HFF-Myc (cell line): ENCODE results near the gene RNF39.

ENCODE experiments used
- DNase-seq: peaks from one replicate; pipeline ENCODE4 v3.0.0-alpha.2; 2011; ENCODE audit warnings: low read depth; ENCODE audit errors: extremely low read depth
- H3K4me3 ChIP-seq: replicated peaks from 2 replicates; pipeline ENCODE4 v1.5.1; 2011; ENCODE audit warnings: low read depth, mild to moderate bottlenecking, control low read depth, low read length
- TF ChIP-seq, protein P1 (sequence below): IDR thresholded peaks from 2 replicates; pipeline ENCODE4 v1.5.1; 2012; ENCODE audit warnings: mild to moderate bottlenecking, low read depth, low read length, control low read depth; ENCODE audit errors: missing control alignments

RNF39 gene

DNA sequence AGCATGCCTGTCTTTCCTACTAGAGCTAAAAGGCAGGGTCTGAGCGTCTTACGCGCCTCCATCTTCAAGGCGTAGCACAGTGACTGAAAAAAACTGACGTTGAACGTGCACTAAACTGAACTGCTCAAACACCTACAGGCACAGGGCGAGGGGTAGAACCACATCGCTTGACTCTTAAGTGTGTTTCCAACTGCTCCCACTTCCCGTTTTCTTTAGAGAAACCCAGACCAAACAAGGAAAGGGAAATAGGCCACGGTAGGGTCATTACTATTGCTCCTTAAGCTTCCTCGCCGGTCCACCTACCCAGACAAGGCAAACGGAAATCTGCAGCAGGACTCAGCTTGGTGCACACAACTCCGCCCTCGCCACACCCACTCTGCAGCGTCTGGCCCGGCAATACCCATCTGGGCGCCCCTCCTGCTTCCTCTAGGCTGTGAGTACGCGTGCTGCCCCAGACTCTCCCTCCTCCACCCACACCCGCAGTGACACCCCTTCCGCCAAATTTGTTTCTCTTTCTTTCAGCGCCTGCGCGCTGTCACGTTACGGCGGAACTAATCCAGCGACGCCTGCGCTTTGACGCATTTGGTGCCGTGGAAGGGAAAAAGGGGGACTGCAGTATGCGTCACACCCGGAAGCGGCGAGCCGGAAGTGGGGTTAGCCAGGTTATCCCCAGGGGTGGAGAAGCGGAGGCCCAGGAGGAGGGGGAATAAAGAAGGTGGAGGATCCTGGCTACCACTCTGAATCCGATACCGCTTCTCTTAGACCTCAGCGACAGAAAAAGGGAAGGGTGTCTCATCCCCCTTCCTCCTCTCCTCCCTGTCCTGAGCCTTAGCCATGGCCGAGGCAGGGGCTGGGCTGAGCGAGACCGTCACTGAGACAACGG, 8.8 kb downstream of the RNF39 start, which contains the start of gene PPP1R11:
Gene PPP1R11, plus strand, starts transcription at position 622 of the 883 bp plus-strand sequence. Its CDS starts 213 bp downstream, at position 835.
- TF ChIP-seq, protein P1, sequence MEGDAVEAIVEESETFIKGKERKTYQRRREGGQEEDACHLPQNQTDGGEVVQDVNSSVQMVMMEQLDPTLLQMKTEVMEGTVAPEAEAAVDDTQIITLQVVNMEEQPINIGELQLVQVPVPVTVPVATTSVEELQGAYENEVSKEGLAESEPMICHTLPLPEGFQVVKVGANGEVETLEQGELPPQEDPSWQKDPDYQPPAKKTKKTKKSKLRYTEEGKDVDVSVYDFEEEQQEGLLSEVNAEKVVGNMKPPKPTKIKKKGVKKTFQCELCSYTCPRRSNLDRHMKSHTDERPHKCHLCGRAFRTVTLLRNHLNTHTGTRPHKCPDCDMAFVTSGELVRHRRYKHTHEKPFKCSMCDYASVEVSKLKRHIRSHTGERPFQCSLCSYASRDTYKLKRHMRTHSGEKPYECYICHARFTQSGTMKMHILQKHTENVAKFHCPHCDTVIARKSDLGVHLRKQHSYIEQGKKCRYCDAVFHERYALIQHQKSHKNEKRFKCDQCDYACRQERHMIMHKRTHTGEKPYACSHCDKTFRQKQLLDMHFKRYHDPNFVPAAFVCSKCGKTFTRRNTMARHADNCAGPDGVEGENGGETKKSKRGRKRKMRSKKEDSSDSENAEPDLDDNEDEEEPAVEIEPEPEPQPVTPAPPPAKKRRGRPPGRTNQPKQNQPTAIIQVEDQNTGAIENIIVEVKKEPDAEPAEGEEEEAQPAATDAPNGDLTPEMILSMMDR: no peak
- peak; percentile 97 for DNase-seq
- peak within 1 kb of the TSS; percentile 69 for H3K4me3 ChIP-seq

- peak overlapping the region; percentile 69 for H3K4me3 ChIP-seq
- TF ChIP-seq, protein P1: no peak
- DNase-seq: no peak
Measured at GRCh38 chr6:30066082-30066481, 9.5 kb downstream of the RNF39 start.

GRCh38 chr6:30063315-30063714, 12.3 kb downstream of the RNF39 start:
- DNase-seq: no peak
- TF ChIP-seq, protein P1: no peak
- H3K4me3 ChIP-seq: no peak overlapping the region

DNA sequence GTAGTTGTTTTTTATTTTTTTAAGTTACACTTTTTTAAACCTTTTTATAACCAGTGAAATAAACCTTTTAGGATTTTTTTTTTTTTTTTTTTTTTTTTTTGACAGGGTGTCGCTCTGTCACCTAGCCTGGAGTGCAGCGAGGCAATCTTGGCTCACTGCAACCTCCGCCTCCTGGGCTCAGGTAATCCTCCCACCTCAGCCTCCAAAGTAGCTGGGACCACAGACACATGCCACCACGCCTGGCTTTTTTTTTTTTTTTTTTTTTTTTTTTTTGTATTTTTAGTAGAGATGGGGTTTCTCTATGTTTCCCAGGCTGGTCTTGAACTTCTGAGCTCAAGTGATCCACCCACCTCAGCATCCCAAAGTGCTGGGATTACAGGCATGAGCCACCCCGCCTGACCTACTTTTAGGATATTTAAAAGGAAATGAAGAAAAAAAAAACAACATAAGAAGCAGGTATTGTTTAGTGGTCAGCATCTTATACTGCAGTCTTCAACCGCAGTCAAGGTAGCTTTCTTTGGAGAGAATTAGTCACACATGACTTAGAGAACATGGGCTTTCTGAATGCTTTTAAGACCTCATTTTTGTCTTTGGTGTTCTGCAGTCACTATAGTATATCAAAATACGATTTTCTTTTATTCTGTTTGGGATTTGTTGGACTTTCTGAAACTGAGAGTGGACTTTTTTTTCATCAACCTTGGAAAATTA, 12.9 kb downstream of the RNF39 start:
- TF ChIP-seq, protein P1: no peak
- H3K4me3 ChIP-seq: peak overlapping the region; percentile 92
- no peak for DNase-seq

DNA sequence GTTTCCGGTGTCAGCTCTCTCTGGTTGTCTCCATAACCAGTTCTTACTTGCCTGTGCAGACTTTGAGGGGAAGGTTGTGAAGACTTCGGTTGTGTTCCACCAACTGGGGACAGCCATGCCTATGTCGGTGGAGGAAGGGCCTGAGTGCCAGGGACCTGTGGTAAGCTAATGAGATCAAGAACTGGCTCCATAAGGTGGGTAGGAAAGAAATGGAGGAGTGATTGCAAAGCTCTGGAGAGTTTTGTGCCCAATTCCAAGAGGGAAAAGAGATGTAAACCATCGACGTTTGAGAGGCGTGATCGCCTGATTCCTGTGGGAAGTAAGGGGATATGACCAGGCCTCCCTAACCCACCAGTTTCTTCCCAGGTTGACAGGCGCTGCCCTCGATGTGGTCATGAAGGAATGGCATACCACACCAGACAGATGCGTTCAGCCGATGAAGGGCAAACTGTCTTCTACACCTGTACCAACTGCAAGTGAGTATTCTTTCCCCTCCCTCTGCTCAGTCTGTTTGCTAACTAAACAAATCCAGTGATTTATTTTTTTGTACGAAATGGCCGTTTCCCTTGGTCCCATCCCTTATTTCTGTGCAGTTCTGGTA, 13.6 kb downstream of the RNF39 start:
- TF ChIP-seq, protein P1: no peak
- peak overlapping the region; percentile 92 for H3K4me3 ChIP-seq
- DNase-seq: no peak

DNA sequence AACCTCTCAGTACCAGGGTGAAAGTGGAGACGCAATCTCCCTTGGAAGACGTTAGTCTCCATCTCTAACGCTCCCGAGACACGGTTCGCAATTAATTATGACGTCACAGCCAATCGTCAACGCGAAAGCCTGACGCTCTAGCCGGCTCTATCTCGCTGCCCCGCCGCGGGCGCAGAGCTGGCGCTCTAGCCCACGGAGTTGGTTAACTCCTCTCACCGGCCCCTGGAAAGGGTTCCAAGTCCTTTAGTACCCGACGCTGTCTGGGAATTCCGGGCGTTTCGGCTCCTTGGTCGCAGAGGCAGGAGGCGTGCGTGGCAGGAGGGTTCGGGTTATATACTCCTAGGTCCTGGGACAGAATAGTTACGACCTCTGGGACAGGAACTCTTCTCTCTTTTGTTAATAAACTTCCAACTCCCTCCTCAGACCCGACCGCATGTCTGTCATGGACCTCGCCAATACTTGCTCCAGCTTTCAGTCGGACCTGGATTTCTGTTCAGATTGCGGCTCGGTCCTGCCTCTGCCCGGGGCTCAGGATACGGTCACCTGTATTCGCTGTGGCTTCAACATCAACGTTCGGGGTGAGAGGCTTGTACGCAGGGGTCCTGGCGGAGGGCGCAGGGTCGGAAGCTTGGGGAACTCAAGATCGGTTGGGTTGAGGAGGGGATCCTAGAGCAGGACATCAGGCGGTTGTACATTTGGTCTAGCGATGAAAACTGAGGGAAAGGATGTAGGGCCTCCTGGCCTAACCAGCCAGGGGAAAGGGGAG, 14.3 kb downstream of the RNF39 start, which contains the start of gene POLR1H:
Gene POLR1H, plus strand, starts transcription at position 174 of the 766 bp plus-strand sequence. Its CDS starts 260 bp downstream, at position 434.
- DNase-seq: peak; percentile 89
- TF ChIP-seq, protein P1: no peak
- H3K4me3 ChIP-seq: peak within 1 kb of the TSS; percentile 92
